Endodermal cell (in vitro differentiated cells): ENCODE measurements around the gene KLK12. TPM values are rescaled to one million over a fixed set of nuclear protein-coding genes. Genes with fewer than 3 reads are reported as not detected.

Experiments
- DNase-seq: peaks from one replicate; pipeline ENCODE4 v3.0.0-alpha.2; 2017
- H3K27ac ChIP-seq: 2 replicates; pipeline ENCODE4 v1.5.1; 2013; ENCODE audit warnings: mild to moderate bottlenecking, low read depth, low read length, moderate library complexity
- H3K27me3 ChIP-seq: 2 replicates; pipeline ENCODE4 v1.6.1; 2013; ENCODE audit warnings: mild to moderate bottlenecking, low read length, moderate library complexity; ENCODE audit not compliant: insufficient read depth, control insufficient read depth, poor library complexity, severe bottlenecking
- H3K36me3 ChIP-seq: 2 replicates; pipeline ENCODE4 v1.7.0; 2013; ENCODE audit warnings: mild to moderate bottlenecking, low read length, moderate library complexity; ENCODE audit not compliant: control insufficient read depth, insufficient read depth
- H3K4me1 ChIP-seq: one replicate; pipeline ENCODE4 v1.7.0; 2013; ENCODE audit warnings: low read length; ENCODE audit not compliant: control insufficient read depth, insufficient read depth
- H3K4me3 ChIP-seq: 2 replicates; pipeline ENCODE4 v1.5.1; 2013; ENCODE audit warnings: mild to moderate bottlenecking, low read length, moderate library complexity
- H3K9ac ChIP-seq: 2 replicates; pipeline ENCODE4 v1.6.1; 2013; ENCODE audit warnings: mild to moderate bottlenecking, low read length, moderate library complexity; ENCODE audit not compliant: poor library complexity, severe bottlenecking; ENCODE audit errors: extremely low read depth
- H3K9me3 ChIP-seq: 2 replicates; pipeline ENCODE4 v1.6.1; 2013; ENCODE audit warnings: mild to moderate bottlenecking, low read length, moderate library complexity; ENCODE audit not compliant: control insufficient read depth
- H3K27ac Mint-ChIP-seq: 2 replicates; pipeline ENCODE4 v1.8.0; 2020; ENCODE audit warnings: mixed read lengths
- H3K27me3 Mint-ChIP-seq: 2 replicates; pipeline ENCODE4 v1.8.0; 2021; ENCODE audit warnings: mild to moderate bottlenecking, mixed read lengths; ENCODE audit not compliant: insufficient read depth
- H3K36me3 Mint-ChIP-seq: 2 replicates; pipeline ENCODE4 v1.8.0; 2020; ENCODE audit warnings: low read depth, mixed read lengths
- H3K4me1 Mint-ChIP-seq: 2 replicates; pipeline ENCODE4 v1.8.0; 2020; ENCODE audit warnings: mixed read lengths
- H3K4me3 Mint-ChIP-seq: 2 replicates; pipeline ENCODE4 v1.8.0; 2020; ENCODE audit warnings: mild to moderate bottlenecking, moderate library complexity, mixed read lengths
- H3K9me3 Mint-ChIP-seq: 2 replicates; pipeline ENCODE4 v1.8.0; 2020; ENCODE audit warnings: mild to moderate bottlenecking, mixed read lengths
- CTCF ChIP-seq: fragments of 200-600 bp; sonication (generic); conservative IDR thresholded peaks from 2 replicates; pipeline ENCODE4 v1.5.0; 2021; ENCODE audit warnings: antibody characterized with exemption, mild to moderate bottlenecking
- WGBS, 2 experiments: methylation state at CpG; one replicate each; pipeline versions ENCODE4 v1.1.5 to v1.1.7; 2013; ENCODE audit warnings: missing lambda C conversion rate in 2 of 2, mixed read lengths in 1 of 2; ENCODE audit not compliant: insufficient coverage in 1 of 2, insufficient read length in 1 of 2; 5-methylcytosine and 5-hydroxymethylcytosine counted together
- total RNA-seq, 2 donors: library from RNA; stranded (reverse); fragmentation: NEBNext Ultra II Directional in 1 of 2; extraction: Animal tissue kit (Norgen Biotek cat#: 25700) in 1 of 2; gene quantifications; 2 replicates in 1 of 2; 3 replicates in 1 of 2; pipeline ENCODE4 v1.2.1, GENCODE V29; 2021

Gene KLK12
- total RNA-seq, 2 donors from 2014 or later = not detected

- no peak overlapping the region for H3K27ac ChIP-seq
- H3K27me3 ChIP-seq = peaks cover 28% of the 10 kb centered on the region
- no peak overlapping the region for H3K27ac Mint-ChIP-seq
- no peaks in the 10 kb centered on the region for H3K36me3 Mint-ChIP-seq
- H3K27me3 Mint-ChIP-seq = peaks cover 72% of the 10 kb centered on the region
- H3K9ac ChIP-seq = no peak overlapping the region
- no peaks in the 10 kb centered on the region for H3K9me3 ChIP-seq
- no peak for TF ChIP-seq CTCF
- no peaks in the 10 kb centered on the region for H3K4me1 ChIP-seq
- 72 to 87% methylated on average over 4 of the region's 4 CpGs for WGBS, 2 experiments
- H3K36me3 ChIP-seq = no peaks in the 10 kb centered on the region
- no peak overlapping the region for H3K4me3 ChIP-seq
- H3K4me3 Mint-ChIP-seq = no peak overlapping the region
- H3K9me3 Mint-ChIP-seq = no peaks in the 10 kb centered on the region
- no peaks in the 10 kb centered on the region for H3K4me1 Mint-ChIP-seq
- no peak for DNase-seq
Measured at GRCh38 chr19:51010066-51010795, 24.6 kb downstream of the KLK12 start.

- Histone ChIP-seq H3K27ac (no peak overlapping the region), H3K9me3 (no peaks in the 10 kb centered on the region), H3K4me1 (no peaks in the 10 kb centered on the region), H3K4me3 (no peak overlapping the region), H3K9ac (no peak overlapping the region), H3K36me3 (no peaks in the 10 kb centered on the region), H3K27me3 (peaks cover 19% of the 10 kb centered on the region)
- H3K4me3 Mint-ChIP-seq = no peak overlapping the region
- 85 to 100% methylated on average over 2 to 18 of the region's 19 CpGs for WGBS, 2 experiments
- H3K27me3 Mint-ChIP-seq = peaks cover 70% of the 10 kb centered on the region
- no peaks in the 10 kb centered on the region for H3K36me3 Mint-ChIP-seq
- no peak for DNase-seq
- TF ChIP-seq CTCF = no peak
- no peak overlapping the region for H3K27ac Mint-ChIP-seq
- no peaks in the 10 kb centered on the region for H3K9me3 Mint-ChIP-seq
- H3K4me1 Mint-ChIP-seq = no peaks in the 10 kb centered on the region
Measured at GRCh38 chr19:51009061-51009891, 25.5 kb downstream of the KLK12 start.

GRCh38 chr19:51007488-51007887 lies 27.3 kb downstream of the KLK12 start:
- Mint-ChIP-seq H3K27me3 (peaks cover 62% of the 10 kb centered on the region), H3K36me3 (no peaks in the 10 kb centered on the region), H3K9me3 (no peaks in the 10 kb centered on the region), H3K27ac (no peak overlapping the region), H3K4me1 (no peaks in the 10 kb centered on the region), H3K4me3 (no peak overlapping the region)
- DNase-seq = no peak
- no peak for TF ChIP-seq CTCF
- H3K9me3 ChIP-seq = no peaks in the 10 kb centered on the region
- peaks cover 17% of the 10 kb centered on the region for H3K27me3 ChIP-seq
- H3K4me3 ChIP-seq = no peak overlapping the region
- H3K27ac ChIP-seq = no peak overlapping the region
- no peaks in the 10 kb centered on the region for H3K36me3 ChIP-seq
- 83 to 100% methylated on average over 1 to 3 of the region's 3 CpGs for WGBS, 2 experiments
- H3K9ac ChIP-seq = no peak overlapping the region
- no peaks in the 10 kb centered on the region for H3K4me1 ChIP-seq
